ENCODE results near the gene AMN1. TPM values are rescaled to one million over a fixed set of nuclear protein-coding genes. Genes with fewer than 3 reads are reported as not detected.

Gene AMN1
- total RNA-seq, 1 experiment from 2014 or later = 26.9 TPM

GRCh38 chr12:31773223-31773750 lies 44.5 kb upstream of the AMN1 start:
- no peak for DNase-seq (ENCODE audit: low read depth, low spot score)
- Histone ChIP-seq H3K9me3 (ENCODE audit: control insufficient read depth in 1 of 2, insufficient read depth in 1 of 2, low read depth in 1 of 2, low read length in 2 of 2) (no peaks in the 10 kb centered on the region), H3K9me2 (ENCODE audit: insufficient read depth) (no peaks in the 10 kb centered on the region), H3K27ac (ENCODE audit: low read depth, low read length) (no peak overlapping the region), H3K27me3 (ENCODE audit: insufficient read depth, low read length) (no peaks in the 10 kb centered on the region), H3K79me2 (ENCODE audit: insufficient read depth, low read length) (no peaks in the 10 kb centered on the region), H3K4me1 (ENCODE audit: control insufficient read depth in 1 of 2, insufficient read depth in 2 of 2, low read length in 2 of 2) (peaks cover 0 to 18% of the 10 kb centered on the region in 2 experiments; a peak in 1 of 4 replicates), H3K36me3 (ENCODE audit: control insufficient read depth in 1 of 2, insufficient read depth in 2 of 2, low read length in 2 of 2) (no peaks in the 10 kb centered on the region), H4K20me1 (ENCODE audit: insufficient read depth) (no peaks in the 10 kb centered on the region), H3K4me2 (ENCODE audit: low read length) (no peak overlapping the region), H3K9ac (ENCODE audit: low read length) (no peak overlapping the region), H2AFZ (ENCODE audit: low read depth, low read length, poor library complexity, severe bottlenecking) (no peak overlapping the region), H3K4me3 (replicated peaks in 1 of 2; ENCODE audit: low read depth in 1 of 2, low read length in 2 of 2) (no peak overlapping the region)
- TF ChIP-seq ZBTB33 (IDR thresholded peaks at IDR 0.05; ENCODE audit: extremely low read depth, insufficient replicate concordance, low read length) (no peak), SIN3A (IDR thresholded peaks at IDR 0.05; ENCODE audit: low read depth) (no peak), CEBPB (IDR thresholded peaks at IDR 0.05; ENCODE audit: low read depth) (no peak), YY1 (IDR thresholded peaks at IDR 0.05; ENCODE audit: extremely low read depth, insufficient replicate concordance, low read depth, low read length) (no peak), MAX (IDR thresholded peaks at IDR 0.05) (no peak), ATF3 (IDR thresholded peaks at IDR 0.05) (no peak), CTCF (IDR thresholded peaks at IDR 0.05 in 2 of 3, conservative IDR thresholded peaks at IDR 0.05 in 1 of 3; ENCODE audit: borderline replicate concordance in 1 of 3, insufficient read depth in 1 of 3, low read depth in 2 of 3, low read length in 2 of 3) (no peak), SRF (IDR thresholded peaks at IDR 0.05; ENCODE audit: low read depth) (no peak), FOSL1 (IDR thresholded peaks at IDR 0.05; ENCODE audit: low read depth) (no peak)
- CTCF ChIA-PET = no interaction called here
- RAD21 ChIA-PET (ENCODE audit: low non-redundant PET in 1 of 2, low total read pairs in 2 of 2, uncharacterized antibody in 2 of 2, unreplicated experiment in 2 of 2) = no interaction called here
- POLR2A ChIA-PET = interaction anchor here (2.2 kb wide), 1 partner anchor 40 kb away, joined by 5 read pairs; no protein-coding TSS in a partner anchor
- BruUV-seq (replicated peaks) = no TSS peak
- ATAC-seq = no peak; the same call in 1 of the 2 replicates
- intact Hi-C loops (cut with micrococcal nuclease) = no loop called here
